IPS-15b (cell line): ENCODE measurements around the gene FAM118B.

ENCODE experiments used
- H3K27me3 ChIP-seq: one replicate; pipeline ENCODE4 v1.6.1; 2013; ENCODE audit warnings: low read length; ENCODE audit not compliant: control insufficient read depth, insufficient read depth
- H3K36me3 ChIP-seq: one replicate; pipeline ENCODE4 v1.6.1; 2013; ENCODE audit warnings: low read length; ENCODE audit not compliant: control insufficient read depth, insufficient read depth
- H3K4me1 ChIP-seq: one replicate; pipeline ENCODE4 v1.6.1; 2013; ENCODE audit warnings: mild to moderate bottlenecking, low read length; ENCODE audit not compliant: control insufficient read depth, insufficient read depth
- H3K4me3 ChIP-seq: one replicate; pipeline ENCODE4 v1.5.1; 2013; ENCODE audit warnings: low read depth, low read length
- H3K9ac ChIP-seq: one replicate; pipeline ENCODE4 v1.6.1; 2013; ENCODE audit warnings: low read depth, mild to moderate bottlenecking, low read length
- H3K9me3 ChIP-seq: one replicate; pipeline ENCODE4 v1.6.1; 2013; ENCODE audit warnings: mild to moderate bottlenecking, low read length; ENCODE audit not compliant: control insufficient read depth, insufficient read depth

The FAM118B gene

GRCh38 chr11:126173257-126173656, 38.3 kb upstream of the FAM118B start:
- H3K27me3 ChIP-seq, result no peaks in the 10 kb centered on the region
- H3K9me3 ChIP-seq, result no peaks in the 10 kb centered on the region
- no peaks in the 10 kb centered on the region for H3K36me3 ChIP-seq
- H3K4me3 ChIP-seq, result no peak overlapping the region
- no peak overlapping the region for H3K9ac ChIP-seq
- H3K4me1 ChIP-seq, result peaks cover 4% of the 10 kb centered on the region

GRCh38 chr11:126174816-126175215, 36.8 kb upstream of the FAM118B start:
- Histone ChIP-seq H3K9me3 (no peaks in the 10 kb centered on the region), H3K4me3 (no peak overlapping the region), H3K9ac (no peak overlapping the region), H3K4me1 (no peaks in the 10 kb centered on the region), H3K27me3 (no peaks in the 10 kb centered on the region), H3K36me3 (no peaks in the 10 kb centered on the region)

DNA sequence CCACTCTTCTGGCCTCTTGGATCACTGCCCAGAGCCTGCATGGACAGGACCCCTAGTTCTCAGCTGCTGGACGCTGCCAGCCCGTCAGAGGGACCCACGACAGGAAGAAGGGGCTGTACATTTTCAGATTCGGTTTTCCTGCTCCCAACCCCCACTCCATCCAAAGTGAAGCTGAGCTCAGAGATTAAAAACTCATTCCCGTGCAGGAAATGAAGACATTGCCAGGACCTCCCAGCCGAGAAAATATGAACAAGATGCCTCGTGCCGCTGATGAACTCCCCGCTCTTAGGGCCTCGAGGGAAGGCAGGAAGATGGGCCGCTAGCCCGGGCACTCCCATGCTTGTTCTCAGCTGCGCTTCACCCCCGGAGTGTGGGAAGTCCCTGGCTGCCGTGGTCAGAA, 36.2 kb upstream of the FAM118B start:
- no peaks in the 10 kb centered on the region for H3K9me3 ChIP-seq
- no peak overlapping the region for H3K9ac ChIP-seq
- H3K27me3 ChIP-seq, result no peaks in the 10 kb centered on the region
- no peaks in the 10 kb centered on the region for H3K4me1 ChIP-seq
- no peaks in the 10 kb centered on the region for H3K36me3 ChIP-seq
- H3K4me3 ChIP-seq, result no peak overlapping the region

- no peak overlapping the region for H3K4me3 ChIP-seq
- no peaks in the 10 kb centered on the region for H3K4me1 ChIP-seq
- H3K27me3 ChIP-seq, result no peaks in the 10 kb centered on the region
- H3K9ac ChIP-seq, result no peak overlapping the region
- no peaks in the 10 kb centered on the region for H3K9me3 ChIP-seq
- H3K36me3 ChIP-seq, result no peaks in the 10 kb centered on the region
Measured at GRCh38 chr11:126176853-126177470, 34.6 kb upstream of the FAM118B start.

DNA sequence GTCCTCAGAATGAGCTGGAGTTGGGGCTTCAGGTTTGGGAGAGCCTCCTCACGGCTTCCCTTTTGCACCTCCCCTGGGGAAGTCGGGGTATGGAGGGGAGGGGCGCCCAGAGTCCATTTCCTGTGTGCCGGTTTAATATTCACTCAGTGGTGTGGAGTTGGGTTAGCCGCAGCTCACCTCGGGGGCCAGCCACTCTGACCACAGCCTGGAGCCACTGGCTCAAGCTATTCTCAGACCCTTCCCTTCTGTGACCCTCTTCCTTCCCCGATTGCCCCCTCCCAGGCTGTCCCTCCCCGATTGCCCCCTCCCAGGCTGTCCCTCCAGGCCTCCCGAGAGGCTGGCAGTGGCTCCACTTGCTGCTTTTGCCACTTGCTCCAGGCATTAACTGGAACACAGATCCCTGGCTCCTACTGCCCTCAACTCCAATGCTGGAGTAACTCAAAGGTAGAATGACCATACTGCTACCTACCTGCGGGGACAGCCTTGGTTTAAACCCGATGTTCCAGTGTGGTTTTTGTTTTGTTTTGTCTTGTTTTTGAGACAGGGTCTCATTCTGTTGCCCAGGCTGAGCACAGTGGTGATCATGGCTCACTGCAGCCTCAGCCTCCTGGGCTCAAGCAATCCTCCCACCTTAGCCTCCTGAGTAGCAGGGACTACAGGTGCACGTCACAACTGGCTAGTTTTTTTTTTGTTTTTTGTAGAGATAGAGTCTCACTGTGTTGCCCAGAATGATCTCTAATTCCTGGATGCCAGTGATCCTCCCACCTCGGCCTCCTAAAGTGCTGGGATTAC, 29.4 kb upstream of the FAM118B start:
- Histone ChIP-seq H3K36me3 (no peaks in the 10 kb centered on the region), H3K9me3 (no peaks in the 10 kb centered on the region), H3K4me3 (no peak overlapping the region), H3K9ac (no peak overlapping the region), H3K4me1 (no peaks in the 10 kb centered on the region), H3K27me3 (no peaks in the 10 kb centered on the region)

- no peak overlapping the region for H3K4me3 ChIP-seq
- no peak overlapping the region for H3K9ac ChIP-seq
- H3K36me3 ChIP-seq, result no peaks in the 10 kb centered on the region
- H3K27me3 ChIP-seq, result no peaks in the 10 kb centered on the region
- no peaks in the 10 kb centered on the region for H3K4me1 ChIP-seq
- no peaks in the 10 kb centered on the region for H3K9me3 ChIP-seq
Measured at GRCh38 chr11:126182787-126183445, 28.7 kb upstream of the FAM118B start.

DNA sequence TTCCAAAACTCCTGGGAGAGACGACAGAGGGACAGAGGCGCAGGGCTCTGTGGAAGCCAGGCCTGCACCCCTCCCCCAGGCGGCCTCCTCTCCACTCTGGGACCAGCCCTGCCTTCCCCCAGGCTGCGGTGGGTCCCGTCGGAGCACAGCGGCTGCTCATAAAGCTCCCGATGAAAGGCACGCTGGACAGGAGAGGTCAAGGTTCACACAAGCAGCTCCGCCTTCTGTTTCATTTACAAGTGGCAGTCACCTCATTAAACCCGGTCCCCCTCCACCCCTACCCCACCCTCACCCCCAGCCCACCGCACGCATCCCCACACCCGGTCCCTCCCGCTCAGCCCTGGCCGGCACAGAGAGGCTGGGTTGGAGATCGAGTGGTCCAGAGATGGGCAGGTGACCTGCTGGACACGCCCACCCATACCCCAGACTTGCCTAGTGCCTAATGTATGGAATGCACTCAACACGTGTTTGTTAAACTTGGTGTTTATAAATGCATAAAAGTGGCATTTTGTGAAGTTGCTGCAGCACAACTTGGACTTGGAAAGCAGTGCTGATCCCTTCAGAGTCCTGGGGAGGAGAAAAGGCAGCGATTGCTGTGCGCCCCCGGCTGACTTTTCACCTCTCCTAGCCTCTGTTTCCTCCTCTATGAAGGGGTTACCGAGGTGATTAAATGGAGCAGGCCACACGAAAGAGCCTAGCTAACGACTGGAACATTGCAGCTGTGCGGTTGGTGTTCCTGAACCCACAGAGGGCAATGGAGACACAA, 26.1 kb upstream of the FAM118B start:
- Histone ChIP-seq H3K4me1 (no peaks in the 10 kb centered on the region), H3K4me3 (no peak overlapping the region), H3K9me3 (no peaks in the 10 kb centered on the region), H3K27me3 (no peaks in the 10 kb centered on the region), H3K36me3 (no peaks in the 10 kb centered on the region), H3K9ac (no peak overlapping the region)

DNA sequence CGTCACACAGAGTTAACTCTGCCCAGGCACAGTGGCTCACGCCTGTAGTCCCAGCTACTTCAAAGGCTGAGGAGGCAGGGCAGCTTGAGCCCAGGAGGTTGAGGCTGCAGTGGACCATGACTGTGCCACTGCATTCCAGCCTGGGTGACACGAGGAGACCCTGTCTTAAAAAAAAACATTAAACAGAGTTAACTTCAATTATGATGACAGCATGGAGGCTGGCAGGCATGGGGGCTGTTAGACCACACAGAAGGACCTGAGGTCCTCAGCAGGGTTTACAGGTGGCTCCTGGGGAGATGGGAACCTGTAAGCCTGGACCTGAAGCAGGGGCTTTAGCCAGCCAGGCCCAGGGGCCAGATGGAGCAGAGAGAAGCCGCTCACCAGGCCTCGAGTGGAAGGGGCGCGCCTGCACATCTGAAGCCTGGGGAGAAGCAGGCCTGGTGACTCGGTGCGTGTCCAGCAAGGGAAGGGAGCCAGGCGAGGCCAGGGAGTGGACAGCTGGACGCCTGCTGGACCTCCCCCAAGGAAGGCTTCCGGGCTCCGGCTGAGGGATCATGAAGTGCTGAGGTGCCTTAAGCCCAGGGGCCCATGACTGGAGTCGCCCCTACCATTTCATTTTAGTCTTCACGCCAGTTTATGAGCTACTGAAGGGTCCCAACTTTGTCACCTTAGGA, 25.4 kb upstream of the FAM118B start:
- no peak overlapping the region for H3K4me3 ChIP-seq
- H3K27me3 ChIP-seq, result no peaks in the 10 kb centered on the region
- no peak overlapping the region for H3K9ac ChIP-seq
- H3K36me3 ChIP-seq, result peaks cover 6% of the 10 kb centered on the region
- H3K9me3 ChIP-seq, result no peaks in the 10 kb centered on the region
- no peaks in the 10 kb centered on the region for H3K4me1 ChIP-seq

DNA sequence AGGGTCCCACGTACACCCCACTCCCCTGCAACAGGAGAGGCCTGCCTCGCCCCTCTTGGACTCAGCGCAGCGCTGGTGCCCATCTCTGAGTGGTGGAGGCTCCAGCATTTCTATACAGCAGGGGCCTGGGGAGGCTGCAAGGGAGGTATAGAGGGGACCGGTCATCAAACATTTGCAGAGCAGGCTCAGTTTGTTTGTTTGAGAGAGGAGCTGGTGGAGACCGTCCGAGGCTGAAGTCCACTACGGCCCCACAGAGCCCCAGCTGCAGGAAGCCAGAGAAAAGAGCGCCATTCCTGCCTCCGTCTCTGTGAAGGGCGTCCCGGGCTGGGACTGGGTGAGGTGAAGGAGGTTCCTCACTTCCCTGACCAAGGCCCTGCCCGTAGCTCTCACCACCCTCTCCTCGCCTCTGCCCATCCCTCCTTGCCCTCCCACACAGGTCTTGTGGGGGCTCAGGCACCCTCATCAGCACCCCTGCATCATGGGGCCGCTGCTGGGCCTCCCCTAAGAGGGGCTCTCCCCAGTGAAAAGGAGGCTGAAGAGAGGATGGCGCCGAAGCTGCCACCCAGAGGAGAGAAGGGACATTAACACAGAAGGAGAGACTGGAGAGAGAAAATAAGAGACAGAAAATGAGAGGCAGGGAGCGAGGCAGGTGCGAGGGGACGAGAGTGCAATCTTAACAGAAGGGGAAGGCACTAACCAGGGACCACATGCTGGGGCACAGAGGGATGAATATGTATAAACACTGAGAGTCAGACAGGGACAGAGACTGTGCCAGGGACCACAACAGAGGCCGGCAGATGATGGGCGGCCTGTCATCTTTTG, 24.7 kb upstream of the FAM118B start:
- H3K4me1 ChIP-seq, result no peaks in the 10 kb centered on the region
- no peak overlapping the region for H3K4me3 ChIP-seq
- no peaks in the 10 kb centered on the region for H3K27me3 ChIP-seq
- H3K36me3 ChIP-seq, result peaks cover 8% of the 10 kb centered on the region
- H3K9ac ChIP-seq, result no peak overlapping the region
- H3K9me3 ChIP-seq, result no peaks in the 10 kb centered on the region

GRCh38 chr11:126188332-126189108, 23.1 kb upstream of the FAM118B start:
- Histone ChIP-seq H3K27me3 (no peaks in the 10 kb centered on the region), H3K4me1 (no peaks in the 10 kb centered on the region), H3K9me3 (no peaks in the 10 kb centered on the region), H3K36me3 (peaks cover 18% of the 10 kb centered on the region), H3K4me3 (no peak overlapping the region), H3K9ac (no peak overlapping the region)
